H9 (cell line): ENCODE results near the gene TLE4. TPM values are rescaled to one million over a fixed set of nuclear protein-coding genes. Genes with fewer than 3 reads are reported as not detected.
"Not testable (repeated sequence)": the region's sequence is repeated elsewhere in the genome, so short reads cannot be mapped to it uniquely, and the experiment has no call there.

ENCODE experiments used
- DNase-seq: peaks from one replicate; pipeline ENCODE4 v3.0.0-alpha.2; 2017
- H2AFZ ChIP-seq: one replicate; pipeline ENCODE4 v1.6.1; 2013; ENCODE audit warnings: mild to moderate bottlenecking, low read length, control low read depth, moderate library complexity
- H2AK5ac ChIP-seq: 2 replicates; pipeline ENCODE4 v1.6.1; 2013; ENCODE audit warnings: low read length, control low read depth, mixed read lengths; ENCODE audit not compliant: insufficient read length
- H2BK120ac ChIP-seq: one replicate; pipeline ENCODE4 v1.6.1; 2013; ENCODE audit warnings: low read depth, mild to moderate bottlenecking, low read length, control low read depth, inconsistent platforms; ENCODE audit not compliant: poor library complexity, severe bottlenecking
- H2BK12ac ChIP-seq: 2 replicates; pipeline ENCODE4 v1.6.1; 2013; ENCODE audit warnings: low read length, control low read depth, mixed read lengths, low read depth; ENCODE audit not compliant: insufficient read length
- H2BK15ac ChIP-seq: 2 replicates; pipeline ENCODE4 v1.6.1; 2013; ENCODE audit warnings: low read depth, low read length, control low read depth
- H2BK20ac ChIP-seq: one replicate; pipeline ENCODE4 v1.6.1; 2013; ENCODE audit warnings: low read depth, mild to moderate bottlenecking, low read length, control low read depth, inconsistent platforms; ENCODE audit not compliant: poor library complexity, severe bottlenecking
- H2BK5ac ChIP-seq: 2 replicates; pipeline ENCODE4 v1.6.1; 2013; ENCODE audit warnings: low read length, control low read depth, mixed read lengths; ENCODE audit not compliant: insufficient read length
- H3K14ac ChIP-seq: 2 replicates; pipeline ENCODE4 v1.6.1; 2013; ENCODE audit warnings: low read length, control low read depth; ENCODE audit not compliant: insufficient read depth
- H3K18ac ChIP-seq: 2 replicates; pipeline ENCODE4 v1.6.1; 2013; ENCODE audit warnings: low read depth, mild to moderate bottlenecking, mixed read lengths, low read length, control low read depth; ENCODE audit not compliant: insufficient read length
- H3K23ac ChIP-seq: 2 replicates; pipeline ENCODE4 v1.6.1; 2013; ENCODE audit warnings: low read length, control low read depth, mixed read lengths, low read depth; ENCODE audit not compliant: insufficient read length
- H3K23me2 ChIP-seq: 2 replicates; pipeline ENCODE4 v1.6.1; 2013; ENCODE audit warnings: low read depth, mild to moderate bottlenecking, mixed read lengths, low read length, control low read depth; ENCODE audit not compliant: insufficient read length, poor library complexity, severe bottlenecking
- H3K27ac ChIP-seq: 2 replicates; pipeline ENCODE4 v1.5.1; 2013; ENCODE audit warnings: low read length, control low read depth, mixed read lengths, low read depth; ENCODE audit not compliant: insufficient read length
- H3K27me3 ChIP-seq: 2 replicates; pipeline ENCODE4 v1.6.1; 2013; ENCODE audit warnings: low read length, control low read depth, inconsistent platforms; ENCODE audit not compliant: insufficient read depth
- H3K4ac ChIP-seq: 2 replicates; pipeline ENCODE4 v1.6.1; 2013; ENCODE audit warnings: low read depth, mild to moderate bottlenecking, control low read depth, inconsistent platforms, low read length, moderate library complexity
- H3K4me1 ChIP-seq: 2 replicates; pipeline ENCODE4 v1.6.1; 2013; ENCODE audit warnings: low read length, control low read depth, inconsistent platforms; ENCODE audit not compliant: insufficient read depth
- H3K4me2 ChIP-seq: 2 replicates; pipeline ENCODE4 v1.6.1; 2013; ENCODE audit warnings: low read length, control low read depth, mixed read lengths; ENCODE audit not compliant: insufficient read length, insufficient read depth
- H3K56ac ChIP-seq: 2 replicates; pipeline ENCODE4 v1.6.1; 2013; ENCODE audit warnings: low read depth, mild to moderate bottlenecking, mixed read lengths, low read length, control low read depth; ENCODE audit not compliant: insufficient read length
- H3K79me1 ChIP-seq: 2 replicates; pipeline ENCODE4 v1.6.1; 2013; ENCODE audit warnings: low read depth, mild to moderate bottlenecking, moderate library complexity, low read length, control low read depth, inconsistent platforms; ENCODE audit not compliant: insufficient read depth, poor library complexity, severe bottlenecking
- H3K79me2 ChIP-seq: 2 replicates; pipeline ENCODE4 v1.6.1; 2013; ENCODE audit warnings: low read length, control low read depth, inconsistent platforms; ENCODE audit not compliant: insufficient read depth
- H3K9ac ChIP-seq: 2 replicates; pipeline ENCODE4 v1.6.1; 2013; ENCODE audit warnings: low read length, control low read depth, mixed read lengths; ENCODE audit not compliant: insufficient read length; ENCODE audit errors: extremely low read depth
- H3K9me3 ChIP-seq: one replicate; pipeline ENCODE4 v1.6.1; 2013; ENCODE audit warnings: low read depth, low read length, inconsistent platforms; ENCODE audit not compliant: control insufficient read depth
- H3T11ph ChIP-seq: one replicate; pipeline ENCODE4 v1.6.1; 2013; ENCODE audit warnings: mild to moderate bottlenecking, low read length, control low read depth, inconsistent platforms
- H4K20me1 ChIP-seq: one replicate; pipeline ENCODE4 v1.6.1; 2013; ENCODE audit not compliant: control insufficient read depth, insufficient read length, insufficient read depth
- H4K5ac ChIP-seq: 2 replicates; pipeline ENCODE4 v1.6.1; 2013; ENCODE audit warnings: low read depth, mild to moderate bottlenecking, mixed read lengths, low read length, control low read depth; ENCODE audit not compliant: insufficient read length
- H4K8ac ChIP-seq: replicated peaks from 2 replicates; pipeline ENCODE4 v1.6.1; 2013; ENCODE audit warnings: low read length, control low read depth, mixed read lengths, low read depth; ENCODE audit not compliant: insufficient read length
- H4K91ac ChIP-seq: 2 replicates; pipeline ENCODE4 v1.6.1; 2013; ENCODE audit warnings: low read depth, mild to moderate bottlenecking, moderate library complexity, mixed read lengths, low read length, control low read depth; ENCODE audit not compliant: insufficient read length
- H3K27ac Mint-ChIP-seq, 3 experiments: 2 replicates in 2 of 3; 3 replicates in 1 of 3; pipeline ENCODE4 v1.8.0; 2020 to 2021; ENCODE audit warnings: mixed read lengths in 3 of 3, mild to moderate bottlenecking in 1 of 3, moderate library complexity in 1 of 3
- H3K27me3 Mint-ChIP-seq: 2 replicates; pipeline ENCODE4 v1.8.0; 2021; ENCODE audit warnings: low read depth, mild to moderate bottlenecking, moderate library complexity, mixed read lengths
- H3K36me3 Mint-ChIP-seq, 3 experiments: 2 replicates in 2 of 3; 3 replicates in 1 of 3; pipeline ENCODE4 v1.8.0; 2020 to 2021; ENCODE audit warnings: low read depth in 3 of 3, mixed read lengths in 3 of 3; ENCODE audit not compliant: insufficient read depth in 1 of 3
- H3K4me1 Mint-ChIP-seq, 2 experiments: 2 replicates each; pipeline ENCODE4 v1.8.0; 2020; ENCODE audit warnings: mixed read lengths in 2 of 2
- H3K4me3 Mint-ChIP-seq, 2 experiments: 2 replicates in 1 of 2; 3 replicates in 1 of 2; pipeline ENCODE4 v1.8.0; 2020 to 2021; ENCODE audit warnings: mild to moderate bottlenecking in 2 of 2, mixed read lengths in 2 of 2, moderate library complexity in 1 of 2
- H3K9me3 Mint-ChIP-seq, 2 experiments: 2 replicates in 1 of 2; 3 replicates in 1 of 2; pipeline ENCODE4 v1.8.0; 2020; ENCODE audit warnings: mild to moderate bottlenecking in 2 of 2, mixed read lengths in 2 of 2, moderate library complexity in 1 of 2
- CTCF ChIP-seq: fragments of 200-600 bp; sonication (generic); conservative IDR thresholded peaks from 3 replicates; pipeline ENCODE4 v1.8.0; 2021; ENCODE audit warnings: antibody characterized with exemption, mild to moderate bottlenecking
- WGBS: extraction: QIAGEN DNeasy Blood & Tissue Kit; methylation state at CpG from one replicate; pipeline ENCODE4 v1.1.7; 2013; ENCODE audit warnings: missing lambda C conversion rate, low lambda C conversion rate, mixed read lengths; ENCODE audit not compliant: insufficient read length; ENCODE audit errors: extremely low coverage; 5-methylcytosine and 5-hydroxymethylcytosine counted together
- total RNA-seq: library from RNA; stranded (reverse); gene quantifications from 2 replicates; pipeline ENCODE4 v1.2.1, GENCODE V29; 2021

The TLE4 gene
- total RNA-seq, 1 experiment from 2014 or later, result 35.1 TPM

GRCh38 chr9:79542735-79543620, 28.8 kb upstream of the TLE4 start:
- H2BK20ac ChIP-seq, result no peak overlapping the region
- no peak overlapping the region for H2AFZ ChIP-seq
- Mint-ChIP-seq H3K4me3 (no peak overlapping the region), H3K9me3 (peaks cover 5 to 9% of the 10 kb centered on the region in 2 experiments; a peak in 3 of 5 replicates), H3K27me3 (no peaks in the 10 kb centered on the region; the same call in 1 of the 2 replicates), H3K4me1 (no peaks in the 10 kb centered on the region), H3K27ac (no peak overlapping the region), H3K36me3 (peaks cover 0 to under 1% (median 0%) of the 10 kb centered on the region in 3 experiments; a peak in 3 of 7 replicates)
- H3K56ac ChIP-seq, result no peak overlapping the region
- DNase-seq, result no peak
- H3K79me2 ChIP-seq, result no peaks in the 10 kb centered on the region
- no peaks in the 10 kb centered on the region for H3K9me3 ChIP-seq
- H3K14ac ChIP-seq, result no peak overlapping the region
- H2BK5ac ChIP-seq, result no peak overlapping the region
- no peak overlapping the region for H2BK120ac ChIP-seq
- no peak overlapping the region for H3T11ph ChIP-seq
- no peak overlapping the region for H3K4me2 ChIP-seq
- no peak overlapping the region for H2BK15ac ChIP-seq
- H4K5ac ChIP-seq, result no peak overlapping the region
- H3K4me1 ChIP-seq, result no peaks in the 10 kb centered on the region
- no peak overlapping the region for H2BK12ac ChIP-seq
- H3K27ac ChIP-seq, result no peak overlapping the region
- no peaks in the 10 kb centered on the region for H3K23me2 ChIP-seq
- no peak overlapping the region for H4K8ac ChIP-seq
- 0 out of 3 replicates have a peak, but pooled peaks have one; percentile 18 for TF ChIP-seq CTCF
- H2AK5ac ChIP-seq, result no peak overlapping the region
- H4K20me1 ChIP-seq, result no peaks in the 10 kb centered on the region
- no peak overlapping the region for H3K23ac ChIP-seq
- H3K79me1 ChIP-seq, result no peaks in the 10 kb centered on the region
- H3K27me3 ChIP-seq, result no peaks in the 10 kb centered on the region
- no peak overlapping the region for H3K4ac ChIP-seq
- H4K91ac ChIP-seq, result no peak overlapping the region
- H3K18ac ChIP-seq, result no peak overlapping the region
- no CpG with 5 or more reads among the region's 3 CpGs for WGBS
- H3K9ac ChIP-seq, result no peak overlapping the region

- H4K91ac ChIP-seq, H3K9ac ChIP-seq: not testable (repeated sequence)
Measured at GRCh38 chr9:79544375-79544774, 27.4 kb upstream of the TLE4 start.

More at GRCh38 chr9:79544375-79544774, 27.4 kb upstream of the TLE4 start:
- not testable (repeated sequence) for DNase-seq, H2BK20ac ChIP-seq, H3K23me2 ChIP-seq, H3K14ac ChIP-seq, H3K23ac ChIP-seq, H3K4me1 Mint-ChIP-seq, H3K4me3 Mint-ChIP-seq, H2BK12ac ChIP-seq, H2BK120ac ChIP-seq, H4K5ac ChIP-seq, H3K27me3 Mint-ChIP-seq, H3K27ac Mint-ChIP-seq, H3T11ph ChIP-seq, H4K8ac ChIP-seq, H3K27me3 ChIP-seq, H3K9me3 ChIP-seq, H3K9me3 Mint-ChIP-seq, H3K4me1 ChIP-seq, H3K27ac ChIP-seq, H3K79me2 ChIP-seq, H3K4ac ChIP-seq, H3K36me3 Mint-ChIP-seq, H3K18ac ChIP-seq, H2BK5ac ChIP-seq, H2AFZ ChIP-seq, H3K4me2 ChIP-seq, H4K20me1 ChIP-seq, H2AK5ac ChIP-seq, H3K56ac ChIP-seq, H3K79me1 ChIP-seq, H2BK15ac ChIP-seq
- WGBS, result no CpG with 5 or more reads among the region's 7 CpGs
